ENCODE data around the gene DNAH5. TPM values are rescaled to one million over a fixed set of nuclear protein-coding genes. Genes with fewer than 3 reads are reported as not detected.
A peak's percentile ranks its signal among the peaks of the same experiment; 100 is the strongest.
"Not testable (repeated sequence)": the region's sequence is repeated elsewhere in the genome, so short reads cannot be mapped to it uniquely, and the experiment has no call there.

The DNAH5 gene
- total RNA-seq, 2 donors from 2014 or later = 0.14 to 0.68 TPM

- Histone ChIP-seq H3K27me3 (replicated peaks; ENCODE audit: insufficient read depth) (no peaks in the 10 kb centered on the region), H3K4me3 (no peak overlapping the region), H3K27ac (no peak overlapping the region), H3K9me3 (no peaks in the 10 kb centered on the region), H3K4me1 (ENCODE audit: control insufficient read depth in 1 of 2, low read depth in 2 of 2) (no peaks in the 10 kb centered on the region), H3K36me3 (no peaks in the 10 kb centered on the region)
- DNase-seq (ENCODE audit: low spot score) = no peak
- TF ChIP-seq CTCF (IDR thresholded peaks at IDR 0.05) = no peak
- no peak for ATAC-seq (ENCODE audit: insufficient number of reproducible peaks, low FRiP score, low read depth)
Observed at GRCh38 chr5:13990896-13991295, 46.4 kb upstream of the DNAH5 start.

DNA sequence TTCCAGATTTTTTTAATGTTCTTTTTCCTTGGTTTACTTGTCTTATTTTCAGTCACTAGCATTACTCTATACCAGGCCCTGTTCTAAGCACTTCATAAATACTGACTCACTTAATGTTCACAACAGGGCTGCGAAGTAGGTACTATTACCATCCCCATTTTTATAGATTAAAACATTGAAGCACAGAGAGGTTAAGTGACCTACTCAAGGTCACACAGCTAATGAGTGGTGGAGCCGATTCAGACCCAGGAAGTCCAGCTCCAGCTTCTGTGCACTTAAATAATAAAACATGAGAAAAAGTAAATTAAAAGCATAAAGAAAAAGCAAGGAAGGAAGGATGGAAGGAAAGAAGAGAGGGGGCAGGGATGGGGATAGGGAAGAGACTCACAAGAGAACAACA is 45.3 kb upstream of the DNAH5 start:
- Histone ChIP-seq H3K27me3 (replicated peaks; ENCODE audit: insufficient read depth) (no peaks in the 10 kb centered on the region), H3K9me3 (no peaks in the 10 kb centered on the region), H3K4me1 (ENCODE audit: control insufficient read depth in 1 of 2, low read depth in 2 of 2) (no peaks in the 10 kb centered on the region), H3K27ac (no peak overlapping the region), H3K4me3 (no peak overlapping the region), H3K36me3 (no peaks in the 10 kb centered on the region)
- DNase-seq (ENCODE audit: low spot score) = no peak
- no peak for TF ChIP-seq CTCF (IDR thresholded peaks at IDR 0.05)
- no peak for ATAC-seq (ENCODE audit: insufficient number of reproducible peaks, low FRiP score, low read depth)

DNA sequence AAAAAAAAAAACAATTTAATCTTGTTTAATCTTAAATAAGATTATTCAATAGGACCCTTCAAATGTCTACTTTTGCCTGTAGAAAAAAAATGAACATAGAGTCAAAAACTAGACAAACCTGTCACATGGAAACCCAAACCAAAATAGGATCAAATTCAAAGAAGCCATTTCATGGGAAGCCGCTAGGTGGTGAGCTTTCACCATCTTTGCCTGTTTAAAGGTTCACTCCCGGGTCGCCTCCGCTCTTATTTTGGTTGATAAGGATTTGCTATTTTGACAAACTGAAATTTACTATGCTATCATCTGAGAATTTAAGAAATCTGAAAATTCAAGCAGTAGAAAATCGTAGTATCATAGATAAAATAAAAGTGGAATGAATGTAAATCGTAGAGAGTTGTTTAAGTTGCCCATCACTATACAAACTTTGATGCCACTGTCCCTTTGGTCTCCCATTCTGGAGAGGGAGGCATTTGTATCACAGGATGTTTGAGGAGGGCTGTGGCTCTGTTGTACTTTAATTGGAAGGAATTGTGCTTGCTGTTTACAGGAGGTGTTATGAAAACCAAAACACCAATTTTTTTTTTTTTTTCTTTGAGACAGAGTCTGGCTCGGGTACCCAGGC is 43.5 kb upstream of the DNAH5 start:
- peak; percentile 81 for TF ChIP-seq CTCF (IDR thresholded peaks at IDR 0.05)
- Histone ChIP-seq H3K27me3 (replicated peaks; ENCODE audit: insufficient read depth) (no peaks in the 10 kb centered on the region), H3K36me3 (no peaks in the 10 kb centered on the region), H3K27ac (no peak overlapping the region), H3K4me1 (ENCODE audit: control insufficient read depth in 1 of 2, low read depth in 2 of 2) (no peaks in the 10 kb centered on the region), H3K9me3 (no peaks in the 10 kb centered on the region), H3K4me3 (no peak overlapping the region)
- no peak for DNase-seq (ENCODE audit: low spot score)
- peak; percentile 79 for ATAC-seq (ENCODE audit: insufficient number of reproducible peaks, low FRiP score, low read depth)

DNA sequence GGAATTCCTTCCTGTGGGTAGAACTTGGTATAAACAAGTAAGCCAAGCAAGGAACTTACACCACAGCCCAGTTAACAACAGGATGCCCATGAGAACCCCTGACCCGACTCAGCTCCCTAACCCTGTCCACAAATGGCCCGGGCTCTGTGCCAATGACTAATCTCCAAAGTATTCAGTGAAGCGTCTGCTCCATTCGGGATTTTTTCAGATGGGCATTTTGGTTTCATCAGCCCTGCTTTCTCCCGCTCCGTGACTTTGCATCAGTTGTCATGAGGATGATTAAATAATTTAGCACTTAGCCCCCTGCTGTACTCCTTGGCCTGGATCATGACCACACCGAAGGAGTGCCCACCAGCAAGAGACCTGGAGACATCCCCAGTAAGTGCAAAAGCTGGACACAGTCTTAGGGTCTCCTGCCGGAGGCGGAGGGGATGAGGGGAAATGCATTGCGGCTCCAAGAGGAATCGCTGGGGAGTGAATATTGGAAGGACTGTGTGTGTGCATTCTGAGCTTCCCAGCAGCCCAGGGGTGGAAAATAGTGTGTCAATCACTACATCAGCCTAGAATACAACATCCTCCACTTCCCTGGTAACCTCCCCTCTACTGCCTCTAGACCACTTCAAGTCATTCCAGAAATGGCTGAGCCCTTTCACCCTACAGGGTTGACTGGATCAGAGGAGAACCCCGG is 41.4 kb upstream of the DNAH5 start:
- ATAC-seq (ENCODE audit: insufficient number of reproducible peaks, low FRiP score, low read depth) = no peak

GRCh38 chr5:13984888-13985287 is 40.4 kb upstream of the DNAH5 start:
- not testable (repeated sequence) for H3K4me3 ChIP-seq; DNase-seq (ENCODE audit: low spot score); H3K4me1 ChIP-seq (ENCODE audit: control insufficient read depth in 1 of 2, low read depth in 2 of 2); H3K27ac ChIP-seq; ATAC-seq (ENCODE audit: insufficient number of reproducible peaks, low FRiP score, low read depth); H3K27me3 ChIP-seq (replicated peaks; ENCODE audit: insufficient read depth); H3K9me3 ChIP-seq; H3K36me3 ChIP-seq

More for the DNA sequence above, 41.4 kb upstream of the DNAH5 start:
- H3K27ac ChIP-seq = no peak overlapping the region
- H3K4me1 ChIP-seq (ENCODE audit: control insufficient read depth in 1 of 2, low read depth in 2 of 2) = no peaks in the 10 kb centered on the region
- H3K27me3 ChIP-seq (replicated peaks; ENCODE audit: insufficient read depth) = no peaks in the 10 kb centered on the region
- TF ChIP-seq CTCF (IDR thresholded peaks at IDR 0.05) = no peak
- no peak for DNase-seq (ENCODE audit: low spot score)
- H3K36me3 ChIP-seq = no peaks in the 10 kb centered on the region
- H3K9me3 ChIP-seq = no peaks in the 10 kb centered on the region
- no peak overlapping the region for H3K4me3 ChIP-seq
